HL-60 (cell line): ENCODE results near the gene MAP4.

ENCODE experiments used
- DNase-seq, 2 experiments: peaks; one replicate each; pipeline ENCODE4 v3.0.0-alpha.2; 2010 to 2020; ENCODE audit warnings: low read depth in 1 of 2, low spot score in 1 of 2
- H3K27ac ChIP-seq: fragments of 250-450 bp; sonication (Bioruptor Pico); replicated peaks from 2 replicates; pipeline ENCODE4 v1.5.1; 2020; ENCODE audit warnings: mild to moderate bottlenecking, moderate library complexity
- H3K27me3 ChIP-seq: fragments of 250-450 bp; sonication (Bioruptor Pico); 2 replicates; pipeline ENCODE4 v1.5.1; 2021; ENCODE audit warnings: mild to moderate bottlenecking, moderate library complexity; ENCODE audit not compliant: insufficient read depth, poor library complexity, severe bottlenecking
- H3K4me3 ChIP-seq: replicated peaks from 2 replicates; pipeline ENCODE4 v1.5.1; 2011; ENCODE audit warnings: mild to moderate bottlenecking, control low read depth, low read length; ENCODE audit not compliant: insufficient read depth
- GABPA ChIP-seq: IDR thresholded peaks from 2 replicates; pipeline ENCODE4 v1.6.1; 2012; ENCODE audit warnings: low read depth
- POLR2AphosphoS5 ChIP-seq: IDR thresholded peaks from 2 replicates; pipeline ENCODE4 v1.6.1; 2012; ENCODE audit warnings: low read depth
- SPI1 ChIP-seq: IDR thresholded peaks from 2 replicates; pipeline ENCODE4 v1.6.1; 2012; ENCODE audit warnings: low read depth, mild to moderate bottlenecking, borderline replicate concordance
- TF ChIP-seq, protein P1 (sequence below): IDR thresholded peaks from one replicate; pipeline ENCODE4 v1.5.1; 2011; ENCODE audit warnings: low read length, control low read depth, inconsistent platforms; ENCODE audit not compliant: insufficient read depth
- TF ChIP-seq, protein P2 (sequence below): IDR thresholded peaks from 2 replicates; pipeline ENCODE4 v1.6.1; 2012; ENCODE audit warnings: low read depth; ENCODE audit not compliant: insufficient replicate concordance

The MAP4 gene

DNA sequence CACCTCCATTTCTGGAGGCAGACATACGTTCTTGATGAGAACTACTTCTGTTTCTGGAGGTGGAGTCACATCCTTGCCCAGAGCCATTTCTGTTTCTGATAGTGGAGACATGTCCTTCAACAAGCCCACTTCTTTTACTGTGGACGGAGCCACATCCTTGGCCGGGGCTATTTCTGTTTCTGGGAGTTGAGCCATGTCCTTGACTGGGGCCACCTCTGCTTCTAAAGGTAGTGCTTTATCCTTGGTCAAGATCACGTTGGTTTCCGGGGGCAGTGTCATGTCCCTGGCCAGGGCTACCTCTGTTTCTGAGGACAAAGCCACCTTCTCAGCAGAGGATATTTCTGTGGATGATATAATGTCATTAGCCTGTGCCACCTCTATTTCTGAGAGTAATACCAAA is 100.0 kb downstream of the MAP4 start:
- no peak for DNase-seq
- H3K4me3 ChIP-seq: no peak overlapping the region
- no peak overlapping the region for H3K27ac ChIP-seq
- TF ChIP-seq POLR2AphosphoS5 (no peak), GABPA (no peak), SPI1 (no peak)
- TF ChIP-seq, protein P1, sequence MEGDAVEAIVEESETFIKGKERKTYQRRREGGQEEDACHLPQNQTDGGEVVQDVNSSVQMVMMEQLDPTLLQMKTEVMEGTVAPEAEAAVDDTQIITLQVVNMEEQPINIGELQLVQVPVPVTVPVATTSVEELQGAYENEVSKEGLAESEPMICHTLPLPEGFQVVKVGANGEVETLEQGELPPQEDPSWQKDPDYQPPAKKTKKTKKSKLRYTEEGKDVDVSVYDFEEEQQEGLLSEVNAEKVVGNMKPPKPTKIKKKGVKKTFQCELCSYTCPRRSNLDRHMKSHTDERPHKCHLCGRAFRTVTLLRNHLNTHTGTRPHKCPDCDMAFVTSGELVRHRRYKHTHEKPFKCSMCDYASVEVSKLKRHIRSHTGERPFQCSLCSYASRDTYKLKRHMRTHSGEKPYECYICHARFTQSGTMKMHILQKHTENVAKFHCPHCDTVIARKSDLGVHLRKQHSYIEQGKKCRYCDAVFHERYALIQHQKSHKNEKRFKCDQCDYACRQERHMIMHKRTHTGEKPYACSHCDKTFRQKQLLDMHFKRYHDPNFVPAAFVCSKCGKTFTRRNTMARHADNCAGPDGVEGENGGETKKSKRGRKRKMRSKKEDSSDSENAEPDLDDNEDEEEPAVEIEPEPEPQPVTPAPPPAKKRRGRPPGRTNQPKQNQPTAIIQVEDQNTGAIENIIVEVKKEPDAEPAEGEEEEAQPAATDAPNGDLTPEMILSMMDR: no peak
- TF ChIP-seq, protein P2, sequence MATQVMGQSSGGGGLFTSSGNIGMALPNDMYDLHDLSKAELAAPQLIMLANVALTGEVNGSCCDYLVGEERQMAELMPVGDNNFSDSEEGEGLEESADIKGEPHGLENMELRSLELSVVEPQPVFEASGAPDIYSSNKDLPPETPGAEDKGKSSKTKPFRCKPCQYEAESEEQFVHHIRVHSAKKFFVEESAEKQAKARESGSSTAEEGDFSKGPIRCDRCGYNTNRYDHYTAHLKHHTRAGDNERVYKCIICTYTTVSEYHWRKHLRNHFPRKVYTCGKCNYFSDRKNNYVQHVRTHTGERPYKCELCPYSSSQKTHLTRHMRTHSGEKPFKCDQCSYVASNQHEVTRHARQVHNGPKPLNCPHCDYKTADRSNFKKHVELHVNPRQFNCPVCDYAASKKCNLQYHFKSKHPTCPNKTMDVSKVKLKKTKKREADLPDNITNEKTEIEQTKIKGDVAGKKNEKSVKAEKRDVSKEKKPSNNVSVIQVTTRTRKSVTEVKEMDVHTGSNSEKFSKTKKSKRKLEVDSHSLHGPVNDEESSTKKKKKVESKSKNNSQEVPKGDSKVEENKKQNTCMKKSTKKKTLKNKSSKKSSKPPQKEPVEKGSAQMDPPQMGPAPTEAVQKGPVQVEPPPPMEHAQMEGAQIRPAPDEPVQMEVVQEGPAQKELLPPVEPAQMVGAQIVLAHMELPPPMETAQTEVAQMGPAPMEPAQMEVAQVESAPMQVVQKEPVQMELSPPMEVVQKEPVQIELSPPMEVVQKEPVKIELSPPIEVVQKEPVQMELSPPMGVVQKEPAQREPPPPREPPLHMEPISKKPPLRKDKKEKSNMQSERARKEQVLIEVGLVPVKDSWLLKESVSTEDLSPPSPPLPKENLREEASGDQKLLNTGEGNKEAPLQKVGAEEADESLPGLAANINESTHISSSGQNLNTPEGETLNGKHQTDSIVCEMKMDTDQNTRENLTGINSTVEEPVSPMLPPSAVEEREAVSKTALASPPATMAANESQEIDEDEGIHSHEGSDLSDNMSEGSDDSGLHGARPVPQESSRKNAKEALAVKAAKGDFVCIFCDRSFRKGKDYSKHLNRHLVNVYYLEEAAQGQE: no peak
- no peaks in the 10 kb centered on the region for H3K27me3 ChIP-seq

DNA sequence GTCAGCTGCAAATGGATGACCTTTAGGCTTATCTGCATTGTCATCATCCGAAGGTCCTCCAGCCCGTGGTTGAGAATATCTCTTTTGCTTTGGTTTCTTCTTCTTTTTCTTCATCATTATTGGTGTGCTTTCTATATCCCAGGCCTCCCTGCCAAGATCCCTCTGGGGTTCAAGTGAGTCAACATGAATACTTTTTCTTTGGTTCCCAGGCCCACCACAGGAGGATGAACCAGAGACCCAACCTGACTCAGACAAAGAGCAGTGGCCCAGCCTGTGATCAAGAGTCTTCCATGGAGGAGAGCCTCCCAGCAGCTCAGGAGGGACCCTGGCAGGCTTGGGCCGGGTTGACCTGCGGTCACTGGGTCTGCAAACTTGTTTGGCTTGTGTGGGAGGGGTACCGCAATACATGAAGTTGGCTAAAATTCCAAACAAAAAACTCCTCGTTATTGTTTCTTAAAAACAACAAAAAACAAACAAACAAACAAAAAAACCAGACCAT is 104.2 kb downstream of the MAP4 start:
- H3K4me3 ChIP-seq: no peak overlapping the region
- no peak overlapping the region for H3K27ac ChIP-seq

GRCh38 chr3:47910777-47911440 is 105.3 kb downstream of the MAP4 start:
- H3K4me3 ChIP-seq: no peak overlapping the region
- DNase-seq: no peak
- no peak overlapping the region for H3K27ac ChIP-seq
- no peak for TF ChIP-seq GABPA
- no peak for TF ChIP-seq SPI1
- TF ChIP-seq, protein P1: no peak
- TF ChIP-seq, protein P2: no peak
- no peak for TF ChIP-seq POLR2AphosphoS5
- no peaks in the 10 kb centered on the region for H3K27me3 ChIP-seq

More for the DNA sequence above, 104.2 kb downstream of the MAP4 start:
- TF ChIP-seq, protein P2: no peak
- TF ChIP-seq, protein P1: no peak
- no peak for TF ChIP-seq POLR2AphosphoS5
- TF ChIP-seq SPI1: no peak
- no peak for TF ChIP-seq GABPA
- H3K27me3 ChIP-seq: no peaks in the 10 kb centered on the region
- no peak for DNase-seq
